RKO (cell line): Measurements from ENCODE around the gene PNLIPRP3.
A peak's percentile ranks its signal among the peaks of the same experiment; 100 is the strongest.

ENCODE experiments used
- DNase-seq: peaks from one replicate; pipeline ENCODE4 v3.0.0-alpha.2; 2016; ENCODE audit warnings: low spot score

The PNLIPRP3 gene

GRCh38 chr10:116511365-116511764 lies 83.7 kb downstream of the PNLIPRP3 start:
- DNase-seq, result peak; percentile 12

DNA sequence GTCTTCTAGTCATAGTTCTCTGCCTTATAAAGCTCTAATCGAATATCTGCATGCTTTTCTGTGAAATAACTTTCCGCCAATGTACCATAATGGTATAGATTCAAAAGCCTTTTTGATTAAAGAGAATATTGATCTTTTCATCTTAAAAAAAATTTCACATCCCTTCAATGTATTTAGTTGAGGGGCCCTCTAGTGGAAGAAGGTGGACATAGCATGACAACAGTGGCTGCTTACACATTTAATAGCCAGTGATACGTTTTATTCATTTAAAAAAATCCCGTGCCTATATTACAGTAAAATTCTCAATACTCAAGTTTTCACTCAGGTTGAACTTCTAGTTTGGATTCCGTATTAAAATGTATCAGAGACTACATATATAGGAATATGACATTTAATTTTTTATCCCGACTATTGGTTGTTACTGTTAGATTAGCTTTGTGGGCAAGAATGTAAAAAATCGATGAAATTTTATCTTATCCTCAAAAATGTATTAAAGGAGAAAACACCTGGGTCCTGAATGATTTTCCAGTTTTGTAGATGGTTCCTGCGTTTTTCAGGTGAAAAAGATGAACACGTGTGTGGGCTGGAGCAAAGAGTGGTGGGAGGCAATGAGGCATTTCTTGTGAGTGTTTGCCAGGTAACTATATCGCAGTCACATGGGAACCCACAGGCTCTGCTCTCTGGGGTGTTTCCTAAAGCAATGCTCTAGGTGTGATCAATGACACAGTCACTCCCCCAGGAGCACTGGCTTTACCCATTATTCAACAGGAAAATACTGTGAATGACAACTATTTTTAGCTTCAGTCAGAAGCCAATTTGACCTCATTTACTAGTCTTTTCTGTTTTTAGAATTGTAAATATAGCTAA lies 94.0 kb downstream of the PNLIPRP3 start:
- DNase-seq, result peak; percentile 58

DNA sequence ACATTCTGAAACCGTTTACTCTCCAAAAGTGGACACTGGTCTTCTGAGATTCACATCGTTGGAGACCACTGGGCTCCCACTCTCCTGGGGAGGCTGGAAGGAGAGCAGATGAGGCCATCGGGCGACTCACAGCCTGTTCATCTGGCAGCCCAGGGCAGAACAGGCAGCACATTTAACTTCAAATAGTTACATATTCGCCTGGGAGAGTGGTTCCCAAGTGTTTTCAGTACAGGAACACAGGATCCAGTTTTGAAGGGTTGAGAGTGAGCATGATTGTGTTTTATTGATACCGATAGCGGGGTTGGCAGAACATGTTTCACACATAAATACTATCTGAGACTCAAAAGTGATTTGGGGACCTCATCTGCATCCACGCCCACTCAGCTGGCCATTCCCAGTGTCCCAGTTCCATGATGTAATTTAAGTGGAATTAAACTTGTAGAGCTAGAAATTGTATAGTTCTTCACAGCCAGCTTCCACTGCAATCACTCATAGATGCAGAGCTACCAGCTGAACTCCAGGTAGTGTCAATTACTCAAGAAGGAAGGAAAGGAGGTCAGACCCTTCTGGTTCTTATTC lies 95.2 kb downstream of the PNLIPRP3 start:
- no peak for DNase-seq

DNA sequence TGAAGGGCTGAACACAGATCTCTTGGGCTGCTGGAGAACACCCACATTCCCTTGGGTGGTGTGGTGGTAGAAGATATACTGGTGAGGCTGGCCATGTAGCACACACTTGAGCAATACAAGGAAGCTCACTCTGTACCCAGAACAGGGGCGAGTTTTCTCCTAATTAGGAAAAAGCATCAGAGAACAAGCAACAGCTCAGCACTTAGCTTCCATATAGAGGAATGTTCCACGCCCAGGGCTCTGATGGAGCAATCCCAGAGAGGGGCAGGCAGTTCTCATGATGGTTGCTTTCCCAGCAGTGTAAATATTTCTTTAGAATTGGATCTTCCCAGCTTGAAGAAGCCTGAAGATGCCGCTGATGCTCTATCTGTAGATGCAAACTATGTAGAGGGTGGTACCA lies 97.1 kb downstream of the PNLIPRP3 start:
- DNase-seq, result no peak

GRCh38 chr10:116526219-116526618 lies 98.6 kb downstream of the PNLIPRP3 start:
- DNase-seq, result no peak
